Stomach (tissue), 4 donors: ENCODE measurements around the gene SPARC.

ENCODE experiments used
- EP300 ChIP-seq: sonication (generic); formaldehyde crosslinking; IDR thresholded peaks from one replicate; pipeline ENCODE4 v1.6.1; 2017; ENCODE audit warnings: antibody characterized with exemption
- POLR2A ChIP-seq, 4 donors: fragments of 450-650 bp; IDR thresholded peaks; one replicate each; pipeline ENCODE4 v1.6.1; 2016; ENCODE audit warnings: antibody characterized with exemption in 4 of 4, control low read depth in 2 of 4, mild to moderate bottlenecking in 1 of 4, moderate library complexity in 1 of 4
- POLR2AphosphoS5 ChIP-seq, 3 donors: sonication (generic); formaldehyde crosslinking; IDR thresholded peaks; one replicate each; pipeline ENCODE4 v1.6.1; 2016; ENCODE audit warnings: antibody characterized with exemption in 3 of 3
- TF ChIP-seq, protein P1 (sequence below), 7 experiments: fragments of 450-650 bp in 4 of 7; fragments of 200-600 bp in 3 of 7; sonication (generic) in 3 of 7; IDR thresholded peaks; one replicate each; pipeline ENCODE4 v1.5.1; 2016 to 2019; ENCODE audit warnings: antibody characterized with exemption in 7 of 7, control low read depth in 2 of 7, mild to moderate bottlenecking in 1 of 7

- no peak for TF ChIP-seq EP300
- TF ChIP-seq, protein P1, sequence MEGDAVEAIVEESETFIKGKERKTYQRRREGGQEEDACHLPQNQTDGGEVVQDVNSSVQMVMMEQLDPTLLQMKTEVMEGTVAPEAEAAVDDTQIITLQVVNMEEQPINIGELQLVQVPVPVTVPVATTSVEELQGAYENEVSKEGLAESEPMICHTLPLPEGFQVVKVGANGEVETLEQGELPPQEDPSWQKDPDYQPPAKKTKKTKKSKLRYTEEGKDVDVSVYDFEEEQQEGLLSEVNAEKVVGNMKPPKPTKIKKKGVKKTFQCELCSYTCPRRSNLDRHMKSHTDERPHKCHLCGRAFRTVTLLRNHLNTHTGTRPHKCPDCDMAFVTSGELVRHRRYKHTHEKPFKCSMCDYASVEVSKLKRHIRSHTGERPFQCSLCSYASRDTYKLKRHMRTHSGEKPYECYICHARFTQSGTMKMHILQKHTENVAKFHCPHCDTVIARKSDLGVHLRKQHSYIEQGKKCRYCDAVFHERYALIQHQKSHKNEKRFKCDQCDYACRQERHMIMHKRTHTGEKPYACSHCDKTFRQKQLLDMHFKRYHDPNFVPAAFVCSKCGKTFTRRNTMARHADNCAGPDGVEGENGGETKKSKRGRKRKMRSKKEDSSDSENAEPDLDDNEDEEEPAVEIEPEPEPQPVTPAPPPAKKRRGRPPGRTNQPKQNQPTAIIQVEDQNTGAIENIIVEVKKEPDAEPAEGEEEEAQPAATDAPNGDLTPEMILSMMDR (IDR thresholded peaks at IDR 0.05) = no peak
- TF ChIP-seq POLR2AphosphoS5 (IDR thresholded peaks at IDR 0.05) = no peak
- TF ChIP-seq POLR2A (IDR thresholded peaks at IDR 0.05) = no peak
Measured at GRCh38 chr5:151628112-151628823, 58.4 kb downstream of the SPARC start.
